C4-2B (cell line): ENCODE measurements around the gene TRAPPC13.

Source experiments
- ZFX ChIP-seq: fragments of 450-650 bp; IDR thresholded peaks from 2 replicates; pipeline ENCODE4 v1.6.1; 2017
- TF ChIP-seq, protein P1 (sequence below): fragments of 450-650 bp; conservative IDR thresholded peaks from 2 replicates; pipeline ENCODE4 v1.5.1; 2017; ENCODE audit warnings: mild to moderate bottlenecking

DNA sequence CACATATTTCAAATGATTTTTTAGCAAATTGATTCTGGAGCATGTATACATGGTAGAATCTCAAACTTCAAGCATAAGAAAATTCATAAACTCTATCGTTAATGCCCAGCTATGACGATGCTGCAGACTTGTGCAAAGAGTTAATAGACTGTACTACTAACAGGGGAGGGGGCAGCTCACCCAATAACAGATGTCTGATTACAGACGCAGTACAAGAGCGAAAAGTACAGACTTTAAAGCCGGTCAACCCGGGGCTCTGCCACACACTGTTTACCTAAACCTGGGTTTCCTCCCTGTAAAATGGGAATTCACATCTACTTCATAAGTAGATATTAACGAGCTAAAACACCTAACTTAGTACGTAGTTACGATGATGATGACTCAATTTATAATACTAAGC is 1.3 kb upstream of the TRAPPC13 start:
- TF ChIP-seq, protein P1, sequence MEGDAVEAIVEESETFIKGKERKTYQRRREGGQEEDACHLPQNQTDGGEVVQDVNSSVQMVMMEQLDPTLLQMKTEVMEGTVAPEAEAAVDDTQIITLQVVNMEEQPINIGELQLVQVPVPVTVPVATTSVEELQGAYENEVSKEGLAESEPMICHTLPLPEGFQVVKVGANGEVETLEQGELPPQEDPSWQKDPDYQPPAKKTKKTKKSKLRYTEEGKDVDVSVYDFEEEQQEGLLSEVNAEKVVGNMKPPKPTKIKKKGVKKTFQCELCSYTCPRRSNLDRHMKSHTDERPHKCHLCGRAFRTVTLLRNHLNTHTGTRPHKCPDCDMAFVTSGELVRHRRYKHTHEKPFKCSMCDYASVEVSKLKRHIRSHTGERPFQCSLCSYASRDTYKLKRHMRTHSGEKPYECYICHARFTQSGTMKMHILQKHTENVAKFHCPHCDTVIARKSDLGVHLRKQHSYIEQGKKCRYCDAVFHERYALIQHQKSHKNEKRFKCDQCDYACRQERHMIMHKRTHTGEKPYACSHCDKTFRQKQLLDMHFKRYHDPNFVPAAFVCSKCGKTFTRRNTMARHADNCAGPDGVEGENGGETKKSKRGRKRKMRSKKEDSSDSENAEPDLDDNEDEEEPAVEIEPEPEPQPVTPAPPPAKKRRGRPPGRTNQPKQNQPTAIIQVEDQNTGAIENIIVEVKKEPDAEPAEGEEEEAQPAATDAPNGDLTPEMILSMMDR = no peak
- no peak for TF ChIP-seq ZFX
